Left ventricle myocardium inferior (tissue), 1 donor: Measurements from ENCODE around the gene AK4. TPM values are rescaled to one million over a fixed set of nuclear protein-coding genes. Genes with fewer than 3 reads are reported as not detected.
"Not testable (repeated sequence)": the region's sequence is repeated elsewhere in the genome, so short reads cannot be mapped to it uniquely, and the experiment has no call there.

Experiments used
- DNase-seq: peaks from one replicate; pipeline ENCODE4 v3.0.0-alpha.2; 2020
- H3K27ac ChIP-seq: fragments of 200-600 bp; replicated peaks from 2 replicates; pipeline ENCODE4 v1.8.0; 2021
- H3K27me3 ChIP-seq: fragments of 200-600 bp; 2 replicates; pipeline ENCODE4 v1.8.0; 2021; ENCODE audit warnings: low read depth
- H3K36me3 ChIP-seq: fragments of 200-600 bp; 2 replicates; pipeline ENCODE4 v1.8.0; 2021
- H3K4me1 ChIP-seq: fragments of 200-600 bp; 2 replicates; pipeline ENCODE4 v1.8.0; 2021
- H3K4me3 ChIP-seq: fragments of 200-600 bp; 2 replicates; pipeline ENCODE4 v1.8.0; 2021; ENCODE audit warnings: mild to moderate bottlenecking, moderate library complexity
- H3K9me3 ChIP-seq: fragments of 200-600 bp; replicated peaks from 2 replicates; pipeline ENCODE4 v1.8.0; 2021
- intact Hi-C: fragments of 100-400 bp; cut with micrococcal nuclease; formaldehyde crosslinking; loops from one replicate; pipeline ENCODE4 v1.11.0; 2022
- total RNA-seq: library from RNA; stranded (reverse); fragmentation: NEBNext Ultra II Directional; extraction: Animal tissue kit (Norgen Biotek cat#: 25700); gene quantifications from one replicate; pipeline ENCODE4 v1.2.1, GENCODE V29; 2021
- TF ChIP-seq, protein P1 (sequence below): fragments of 200-600 bp; IDR thresholded peaks from 2 replicates; pipeline ENCODE4 v1.8.0; 2021; ENCODE audit warnings: antibody characterized with exemption, mild to moderate bottlenecking, borderline replicate concordance
- donor health status: DM: no; HTN: yes; CAD: no; lungs with severe emphysema.

AK4 gene
- total RNA-seq, 1 donor from 2014 or later = 168 TPM

DNA sequence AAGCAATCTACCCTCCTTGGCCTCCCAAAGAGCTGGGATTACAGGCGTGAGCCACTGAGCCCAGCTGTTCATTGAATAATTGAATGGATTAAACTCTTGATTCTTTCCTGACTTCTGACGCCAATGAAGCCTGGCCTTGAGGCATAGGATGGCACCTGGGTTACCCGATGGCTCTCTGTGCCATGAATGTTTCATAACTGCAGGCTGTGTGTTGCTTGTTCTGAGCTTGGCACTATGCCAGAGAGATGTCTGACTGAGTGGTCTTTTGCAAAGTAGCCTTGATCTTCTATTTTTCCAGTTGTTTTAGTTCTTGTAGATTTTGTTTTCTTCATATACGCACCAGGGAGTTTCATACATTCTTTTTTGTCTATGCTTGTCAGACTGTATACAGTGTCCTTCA is 38.5 kb upstream of the AK4 start:
- no peak for DNase-seq
- no peaks in the 10 kb centered on the region for H3K36me3 ChIP-seq
- H3K4me1 ChIP-seq = peaks cover 9% of the 10 kb centered on the region
- H3K4me3 ChIP-seq = no peak overlapping the region
- intact Hi-C loops = no loop called here
- no peaks in the 10 kb centered on the region for H3K9me3 ChIP-seq
- H3K27me3 ChIP-seq = no peaks in the 10 kb centered on the region
- no peak overlapping the region for H3K27ac ChIP-seq
- TF ChIP-seq, protein P1, sequence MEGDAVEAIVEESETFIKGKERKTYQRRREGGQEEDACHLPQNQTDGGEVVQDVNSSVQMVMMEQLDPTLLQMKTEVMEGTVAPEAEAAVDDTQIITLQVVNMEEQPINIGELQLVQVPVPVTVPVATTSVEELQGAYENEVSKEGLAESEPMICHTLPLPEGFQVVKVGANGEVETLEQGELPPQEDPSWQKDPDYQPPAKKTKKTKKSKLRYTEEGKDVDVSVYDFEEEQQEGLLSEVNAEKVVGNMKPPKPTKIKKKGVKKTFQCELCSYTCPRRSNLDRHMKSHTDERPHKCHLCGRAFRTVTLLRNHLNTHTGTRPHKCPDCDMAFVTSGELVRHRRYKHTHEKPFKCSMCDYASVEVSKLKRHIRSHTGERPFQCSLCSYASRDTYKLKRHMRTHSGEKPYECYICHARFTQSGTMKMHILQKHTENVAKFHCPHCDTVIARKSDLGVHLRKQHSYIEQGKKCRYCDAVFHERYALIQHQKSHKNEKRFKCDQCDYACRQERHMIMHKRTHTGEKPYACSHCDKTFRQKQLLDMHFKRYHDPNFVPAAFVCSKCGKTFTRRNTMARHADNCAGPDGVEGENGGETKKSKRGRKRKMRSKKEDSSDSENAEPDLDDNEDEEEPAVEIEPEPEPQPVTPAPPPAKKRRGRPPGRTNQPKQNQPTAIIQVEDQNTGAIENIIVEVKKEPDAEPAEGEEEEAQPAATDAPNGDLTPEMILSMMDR = no peak

DNA sequence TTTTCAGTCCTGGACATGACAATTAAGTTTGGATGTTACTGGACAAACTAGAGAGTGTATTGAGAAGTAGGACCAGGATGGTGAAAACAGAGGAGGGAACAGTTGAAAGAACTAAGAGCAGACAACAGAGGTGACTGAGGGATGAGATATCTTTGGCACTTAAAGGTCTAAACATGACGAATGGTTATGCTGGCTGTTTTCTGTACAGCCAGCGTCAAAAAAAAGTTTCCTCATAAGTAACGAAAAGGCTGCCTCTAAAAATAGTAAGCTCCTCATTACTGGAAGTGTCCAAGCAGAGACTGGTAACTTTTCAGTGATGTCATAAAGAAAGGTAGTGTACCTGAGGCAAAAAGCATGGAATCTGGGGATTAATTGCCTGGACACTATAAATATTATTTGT is 35.2 kb upstream of the AK4 start:
- Histone ChIP-seq H3K27ac (no peak overlapping the region), H3K27me3 (no peaks in the 10 kb centered on the region), H3K4me3 (no peak overlapping the region), H3K9me3 (no peaks in the 10 kb centered on the region), H3K36me3 (no peaks in the 10 kb centered on the region), H3K4me1 (peaks cover 12% of the 10 kb centered on the region)
- intact Hi-C loops = no loop called here
- no peak for DNase-seq
- TF ChIP-seq, protein P1 = no peak

DNA sequence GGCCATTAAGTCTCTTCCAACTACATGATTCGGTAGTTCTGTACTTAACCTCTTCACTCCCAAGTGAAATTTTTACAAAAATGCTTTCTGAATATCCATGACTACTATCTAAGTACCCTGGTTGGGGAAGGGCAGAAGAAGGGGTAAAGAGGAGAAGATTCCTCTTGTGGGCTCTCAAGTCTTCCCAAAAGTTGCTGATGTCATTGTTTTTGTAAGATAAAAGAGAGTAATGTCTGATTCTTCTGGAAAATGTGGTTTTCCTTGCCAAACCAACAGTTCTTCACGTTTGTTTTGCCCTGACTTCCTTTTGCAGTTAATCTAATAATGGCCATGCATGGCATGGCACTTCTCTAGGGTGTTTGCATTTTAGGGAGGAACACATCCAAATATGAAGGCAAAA is 34.7 kb upstream of the AK4 start:
- intact Hi-C loops = no loop called here
- Histone ChIP-seq H3K9me3 (no peaks in the 10 kb centered on the region), H3K4me1 (peaks cover 12% of the 10 kb centered on the region), H3K27me3 (no peaks in the 10 kb centered on the region), H3K4me3 (no peak overlapping the region), H3K27ac (no peak overlapping the region), H3K36me3 (no peaks in the 10 kb centered on the region)
- DNase-seq = no peak
- TF ChIP-seq, protein P1 = no peak

GRCh38 chr1:65114322-65114721 is 33.7 kb upstream of the AK4 start:
- Histone ChIP-seq H3K4me3 (no peak overlapping the region), H3K9me3 (no peaks in the 10 kb centered on the region), H3K4me1 (peaks cover 12% of the 10 kb centered on the region), H3K36me3 (no peaks in the 10 kb centered on the region), H3K27me3 (no peaks in the 10 kb centered on the region), H3K27ac (peak overlapping the region; percentile 43)
- no peak for DNase-seq
- TF ChIP-seq, protein P1 = no peak
- intact Hi-C loops = no loop called here

GRCh38 chr1:65119951-65120350 is 28.1 kb upstream of the AK4 start:
- DNase-seq = no peak
- intact Hi-C loops = no loop called here
- Histone ChIP-seq H3K27ac (no peak overlapping the region), H3K9me3 (no peaks in the 10 kb centered on the region), H3K4me3 (no peak overlapping the region), H3K36me3 (no peaks in the 10 kb centered on the region), H3K4me1 (no peaks in the 10 kb centered on the region), H3K27me3 (no peaks in the 10 kb centered on the region)
- TF ChIP-seq, protein P1 = no peak

DNA sequence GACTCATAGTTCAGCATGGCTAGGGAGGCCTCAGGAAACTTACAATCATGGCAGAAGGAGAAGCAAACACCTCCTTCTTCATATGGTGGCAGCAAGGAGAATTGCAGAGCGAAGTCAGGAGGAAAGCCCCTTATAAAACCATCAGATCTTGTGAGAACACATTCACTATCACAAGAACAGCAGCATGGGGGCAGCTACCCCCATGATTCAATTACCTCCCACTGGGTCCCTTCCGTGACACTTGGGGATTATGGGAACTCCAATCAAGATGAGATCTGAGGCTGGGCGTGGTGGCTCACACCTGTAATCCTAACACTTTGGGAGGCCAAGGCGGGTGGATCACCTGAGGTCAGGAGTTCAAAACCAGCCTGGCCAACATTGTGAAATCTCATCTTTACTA is 18.9 kb upstream of the AK4 start:
- DNase-seq, H3K9me3 ChIP-seq, H3K27ac ChIP-seq, H3K4me3 ChIP-seq, H3K4me1 ChIP-seq, intact Hi-C loops, H3K36me3 ChIP-seq, H3K27me3 ChIP-seq: not testable (repeated sequence)
